H1 (cell line): ENCODE data around the gene CDS2. TPM values are rescaled to one million over a fixed set of nuclear protein-coding genes. Genes with fewer than 3 reads are reported as not detected.

Experiments
- USF2 ChIP-seq: IDR thresholded peaks from 2 replicates; pipeline ENCODE4 v1.6.1; 2011; ENCODE audit warnings: low read length, improper control_type of control experiment
- polyA plus RNA-seq, 7 experiments: library from polyadenylated mRNA; depleted of rRNA in 3 of 7; stranded (reverse) in 5 of 7; unstranded in 2 of 7; fragments of >200 nt in 5 of 7; fragments of 200-250 nt in 2 of 7; gene quantifications; 1 replicate in 5 of 7; 2 replicates in 1 of 7; 4 replicates in 1 of 7; pipeline versions ENCODE4 v1.2.1 to v1.2.3, GENCODE V29; 2011 to 2013; ENCODE audit warnings: missing spikeins in 2 of 7, mixed read lengths in 2 of 7
- total RNA-seq: library from RNA; stranded (reverse); fragmentation: NEBNext Ultra II Directional; extraction: Animal tissue kit (Norgen Biotek cat#: 25700); gene quantifications from 2 replicates; pipeline ENCODE4 v1.2.1, GENCODE V29; 2021

Gene CDS2
- total and polyA plus RNA-seq, 2 of the 8 experiments (the other 6 are each of a cell fraction or from before 2014, with no cell fraction given) = 54.0 to 56.2 TPM

- TF ChIP-seq USF2 = no peak
Measured at GRCh38 chr20:5203380-5203779, 76.6 kb downstream of the CDS2 start (continued).
